HG03139 (cell line): ENCODE measurements around the gene ADGRD1.
"Not testable (repeated sequence)": the region's sequence is repeated elsewhere in the genome, so short reads cannot be mapped to it uniquely, and the experiment has no call there.

Experiments
- ATAC-seq: cut with Tn5 transposase; IDR thresholded peaks from one replicate; pipeline ENCODE4 v1.9.1; 2021; ENCODE audit not compliant: unreplicated experiment

Gene ADGRD1

DNA sequence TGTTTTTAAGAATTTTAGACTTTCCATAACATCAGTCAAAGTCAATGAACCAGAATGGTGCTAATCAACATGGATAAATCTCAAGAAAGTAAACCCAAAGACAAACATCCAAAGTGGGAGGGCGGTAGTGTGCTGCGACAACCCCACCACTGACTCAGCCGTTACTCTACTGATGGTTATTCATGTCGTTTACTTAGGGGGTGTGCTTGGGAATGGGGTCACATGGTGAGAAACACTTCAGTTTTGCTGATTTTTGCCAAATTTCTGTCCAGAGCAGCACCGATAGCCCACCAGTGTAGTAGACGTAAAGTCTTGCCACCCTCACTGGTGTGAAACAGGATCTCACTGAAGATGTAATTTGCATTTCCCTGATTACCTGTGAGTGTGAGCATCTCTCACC is 99.9 kb downstream of the ADGRD1 start:
- no peak for ATAC-seq

DNA sequence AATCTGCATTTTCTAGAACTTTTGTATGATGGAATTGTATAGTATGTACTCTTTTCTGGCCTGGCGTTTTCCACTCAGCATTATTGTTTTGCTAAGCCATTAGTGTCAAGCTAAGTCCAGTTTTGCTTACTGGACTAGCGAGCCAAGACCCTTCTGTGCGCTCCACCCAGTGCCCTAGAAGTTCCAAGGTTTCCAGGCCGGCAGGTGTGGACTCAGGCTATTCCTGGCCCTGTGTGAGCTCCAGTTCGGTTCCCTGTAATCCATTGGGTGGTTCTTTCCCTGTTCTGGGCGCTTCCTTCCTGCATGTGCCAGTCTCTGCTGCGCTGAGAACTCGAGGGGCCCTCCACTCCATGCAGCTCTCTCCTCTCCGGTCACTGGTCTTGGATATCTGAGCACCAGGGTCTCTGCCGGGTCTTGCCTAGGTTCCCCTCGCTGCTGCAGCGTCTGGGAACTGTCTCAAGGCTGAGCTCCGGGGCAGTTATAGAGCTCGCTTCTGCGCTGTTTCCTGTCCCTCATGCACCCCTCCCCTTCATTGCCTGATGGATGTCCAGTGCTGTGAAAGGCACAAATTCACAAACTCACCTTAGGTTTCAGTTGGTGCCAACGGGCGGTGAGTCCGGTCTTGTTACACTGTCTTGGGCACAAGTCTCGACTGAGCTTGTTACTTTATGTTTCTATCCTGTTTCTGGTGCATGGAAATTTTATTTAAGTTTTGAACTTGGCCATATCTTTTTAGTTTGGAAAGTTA is 100.8 kb downstream of the ADGRD1 start:
- ATAC-seq, result no peak

DNA sequence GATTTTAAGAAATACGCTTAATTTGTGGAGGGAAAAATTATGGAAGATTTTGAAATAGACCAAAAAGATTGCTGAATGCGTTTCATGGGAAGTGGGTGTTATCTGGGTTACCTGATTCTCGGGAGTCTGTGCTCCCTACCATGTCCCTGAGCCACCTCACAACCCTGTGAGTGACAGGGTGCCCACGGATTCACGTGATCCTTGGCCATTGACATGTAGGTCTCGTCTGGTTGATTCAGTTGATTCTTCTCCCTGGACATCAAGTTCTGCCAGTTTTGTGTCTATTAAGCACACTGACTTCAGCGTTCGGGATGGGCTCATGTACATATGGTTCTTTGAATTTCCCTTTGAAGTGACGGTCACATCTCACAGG is 101.4 kb downstream of the ADGRD1 start:
- ATAC-seq, result no peak

DNA sequence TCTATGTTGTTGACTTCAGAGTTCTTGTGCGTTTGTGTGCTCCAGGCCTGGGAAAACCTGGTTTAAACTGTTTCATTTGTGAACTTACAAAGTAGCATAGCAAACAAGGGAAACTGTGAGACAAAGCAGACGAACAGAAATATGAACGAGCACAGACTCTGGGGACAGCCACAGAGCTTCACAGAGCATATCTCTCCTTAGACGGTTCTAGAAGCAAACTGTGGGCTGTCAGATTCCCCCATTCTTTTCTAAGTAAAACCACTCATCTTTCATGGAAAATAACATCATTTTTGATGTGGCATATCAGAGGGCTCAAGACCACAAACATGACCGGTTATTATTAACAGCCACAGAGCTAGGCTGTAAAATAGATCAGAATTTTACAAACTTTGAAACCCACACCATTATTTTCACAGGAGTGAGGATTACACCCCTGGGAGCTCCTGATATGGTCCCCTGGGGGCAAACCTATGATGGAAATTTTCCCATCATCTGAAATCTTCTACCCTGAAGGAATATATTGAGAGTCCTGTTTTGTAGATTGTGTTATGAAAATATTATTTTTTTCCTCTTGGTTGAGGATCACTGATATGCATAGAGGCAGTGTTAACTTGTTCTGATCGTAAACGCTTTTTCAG is 102.0 kb downstream of the ADGRD1 start:
- no peak for ATAC-seq

DNA sequence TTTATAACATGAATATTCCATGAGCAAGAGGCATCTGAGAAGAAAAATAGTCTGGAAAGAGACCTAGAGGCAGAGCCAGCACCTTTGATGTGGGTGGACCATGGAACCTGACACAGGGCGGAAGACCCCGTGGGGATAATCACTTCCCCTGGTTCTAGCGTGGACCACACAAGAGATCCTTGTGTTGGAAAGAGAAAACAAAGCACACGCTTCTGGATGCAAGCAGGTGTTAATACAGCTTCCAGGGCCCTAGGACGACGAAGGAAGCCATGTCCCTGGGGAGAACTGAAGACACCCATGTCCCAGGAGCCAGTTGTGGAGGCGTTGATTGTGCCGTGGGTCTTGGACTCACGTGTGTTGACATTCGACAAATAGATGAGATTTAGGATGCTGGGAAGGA is 102.9 kb downstream of the ADGRD1 start:
- ATAC-seq, result no peak

DNA sequence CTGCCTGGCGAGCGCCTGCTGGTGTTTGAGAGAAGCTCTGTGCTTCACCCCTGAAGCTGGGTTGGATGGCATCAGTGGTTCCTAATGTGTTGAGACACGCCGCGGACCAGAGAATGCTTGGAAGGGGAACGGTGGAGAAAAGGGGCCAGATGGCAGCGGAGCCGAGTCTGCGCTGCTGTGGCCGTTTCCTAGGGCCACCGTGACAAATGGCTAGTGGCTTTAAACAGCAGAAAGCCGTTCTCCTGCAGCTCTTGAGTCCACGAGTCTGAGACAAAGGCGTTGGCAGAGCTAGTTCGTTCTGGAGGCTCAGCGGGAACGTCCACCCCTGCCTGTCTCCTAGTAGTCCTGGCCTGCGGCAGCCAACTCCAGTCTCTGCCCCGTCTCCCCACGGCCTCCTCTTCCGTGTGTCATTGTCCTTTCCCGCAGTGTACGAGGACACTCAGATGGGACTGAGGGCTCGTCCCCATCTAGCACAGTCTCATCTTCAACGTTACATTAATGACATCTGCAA is 103.6 kb downstream of the ADGRD1 start:
- no peak for ATAC-seq

DNA sequence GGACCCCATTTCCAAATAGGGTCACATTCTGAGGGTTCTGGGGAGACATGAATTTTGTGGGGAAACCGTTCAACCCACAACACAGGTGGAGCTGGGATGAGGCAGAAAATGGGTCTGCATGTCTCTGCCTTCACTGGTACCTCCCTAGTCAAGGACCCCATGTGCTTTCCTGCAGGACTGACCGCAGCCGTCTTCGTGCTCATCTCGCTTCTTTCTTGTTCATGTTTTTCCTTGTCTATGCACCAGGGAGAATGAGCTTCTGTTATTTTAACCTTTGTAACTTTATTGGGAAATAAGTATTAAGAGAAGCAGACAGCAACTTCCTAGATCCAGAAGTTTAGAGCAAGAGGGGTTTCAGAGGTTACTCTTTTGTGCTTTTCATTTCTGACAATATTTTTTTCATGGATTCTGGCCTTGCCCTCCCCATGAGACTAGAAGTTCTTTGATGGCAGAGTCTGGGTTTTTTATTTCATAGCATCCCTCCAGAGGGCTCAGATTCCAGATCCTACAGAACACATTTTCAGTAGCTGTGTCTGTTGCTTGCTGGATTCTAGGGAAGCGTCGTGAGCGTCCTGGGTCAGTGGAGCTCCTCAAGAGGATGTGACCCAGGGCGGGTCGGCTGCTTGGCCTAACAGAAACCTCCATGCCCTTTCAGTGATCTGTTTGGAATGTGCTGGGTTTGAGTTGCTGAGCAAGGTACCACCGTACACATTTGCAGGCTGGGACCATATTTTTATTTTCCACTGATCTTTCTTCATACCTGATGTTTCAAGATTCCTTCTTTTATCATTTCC is 104.2 kb downstream of the ADGRD1 start:
- no peak for ATAC-seq

DNA sequence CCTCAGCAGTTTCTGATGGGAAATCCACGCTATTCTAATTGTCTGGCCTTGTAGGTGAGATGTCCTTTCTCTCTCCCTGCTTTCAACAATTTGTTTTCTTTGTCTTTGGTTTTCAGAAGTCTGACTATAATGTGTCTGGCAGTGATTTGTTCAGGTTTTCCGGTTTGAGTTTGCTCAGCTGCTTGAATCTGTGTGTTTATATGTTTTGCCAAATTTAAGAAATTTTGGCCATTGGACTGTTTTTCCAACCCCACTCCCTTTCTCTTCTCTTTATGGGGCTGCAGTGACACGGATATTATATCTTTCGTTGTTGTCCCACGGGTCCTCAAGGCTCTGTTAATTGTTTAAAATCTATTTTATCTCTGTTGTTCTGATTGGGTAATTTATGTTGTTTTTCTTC is 105.0 kb downstream of the ADGRD1 start:
- no peak for ATAC-seq

DNA sequence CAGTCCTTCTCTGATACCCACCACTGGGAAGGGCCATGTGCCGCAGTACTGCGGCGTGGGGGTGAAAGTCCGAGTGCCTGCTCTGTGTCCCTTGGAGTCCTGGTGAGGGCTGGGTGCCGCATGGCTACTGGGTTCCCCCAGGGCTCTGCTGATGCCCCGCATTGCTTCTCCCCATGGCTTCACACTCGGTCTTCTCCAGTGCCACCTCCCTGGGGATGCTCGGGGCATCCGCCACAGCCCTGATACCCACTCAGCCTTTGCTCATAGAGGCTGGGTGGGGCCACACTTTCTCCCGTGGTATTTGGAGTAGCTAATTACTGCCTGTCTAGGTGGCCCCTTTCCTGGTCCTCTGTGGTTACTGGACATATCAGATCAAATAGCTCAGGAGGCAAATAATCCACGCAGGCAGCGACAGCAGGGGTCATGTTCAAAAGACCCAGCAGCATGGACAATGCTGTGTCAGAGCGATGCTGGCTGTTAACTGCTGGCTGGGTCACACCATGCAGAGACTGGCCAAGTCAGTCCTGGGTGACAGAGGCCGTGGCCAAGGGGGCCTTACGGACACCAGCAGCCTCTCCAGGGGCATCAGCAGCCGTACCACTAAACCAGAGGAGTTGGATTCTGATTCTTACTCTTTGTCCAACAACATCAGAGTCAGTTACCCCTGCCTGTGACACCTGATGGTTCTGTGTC is 106.5 kb downstream of the ADGRD1 start:
- no peak for ATAC-seq

DNA sequence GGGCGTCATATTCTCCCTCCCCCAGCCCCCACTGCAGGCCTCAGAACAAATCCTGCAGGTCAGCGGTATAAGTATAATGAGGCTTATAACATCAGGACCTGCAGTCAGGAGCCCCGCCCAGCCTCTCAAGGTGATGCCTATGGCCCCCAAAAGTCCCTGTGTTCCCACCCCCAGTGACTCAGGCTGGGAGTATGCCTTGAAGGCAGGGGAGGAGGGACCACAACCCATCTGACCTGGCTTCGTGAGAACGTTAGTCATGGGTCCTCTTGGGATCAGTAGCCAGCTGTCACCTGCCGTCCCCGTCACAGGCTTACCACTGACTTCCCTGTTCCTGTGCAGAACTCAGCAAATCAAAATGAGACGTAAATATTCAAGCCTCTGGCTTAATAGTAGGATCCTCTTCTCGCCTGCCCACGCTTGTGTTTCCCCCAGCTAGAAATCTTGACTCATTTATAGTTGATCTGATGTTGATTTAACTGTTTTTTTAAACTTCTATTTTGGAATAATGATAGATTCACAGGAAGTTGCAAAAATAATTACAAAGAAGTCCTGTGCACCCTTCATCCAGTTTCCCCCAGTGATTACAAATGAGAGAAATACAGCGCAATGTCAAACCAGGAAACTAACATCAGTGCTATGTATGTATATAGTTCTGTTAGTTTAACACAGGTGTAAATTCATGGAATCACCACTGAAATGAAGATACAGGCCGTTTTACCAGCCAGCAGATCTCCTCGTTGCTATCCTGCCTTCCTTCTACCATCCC is 107.5 kb downstream of the ADGRD1 start:
- no peak for ATAC-seq

DNA sequence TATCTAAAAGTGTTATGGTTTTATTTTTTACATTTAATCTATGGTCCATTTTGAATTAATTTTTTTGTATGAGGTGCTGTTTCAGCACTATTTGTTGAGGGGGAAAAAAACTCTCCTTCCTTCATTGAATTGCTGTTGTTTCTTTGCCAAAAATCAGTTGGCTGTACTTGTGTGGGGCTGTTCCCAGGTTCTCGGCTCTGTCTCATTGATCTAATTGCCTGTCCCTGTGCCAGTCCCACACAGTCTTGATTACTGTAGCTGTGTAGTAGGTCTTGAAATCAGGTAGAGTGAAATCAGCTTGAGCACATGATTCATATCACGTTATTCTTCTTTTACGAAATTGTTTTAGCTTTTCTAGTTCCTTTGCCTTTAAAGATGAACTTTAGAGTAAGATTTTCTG is 109.7 kb downstream of the ADGRD1 start:
- no peak for ATAC-seq

DNA sequence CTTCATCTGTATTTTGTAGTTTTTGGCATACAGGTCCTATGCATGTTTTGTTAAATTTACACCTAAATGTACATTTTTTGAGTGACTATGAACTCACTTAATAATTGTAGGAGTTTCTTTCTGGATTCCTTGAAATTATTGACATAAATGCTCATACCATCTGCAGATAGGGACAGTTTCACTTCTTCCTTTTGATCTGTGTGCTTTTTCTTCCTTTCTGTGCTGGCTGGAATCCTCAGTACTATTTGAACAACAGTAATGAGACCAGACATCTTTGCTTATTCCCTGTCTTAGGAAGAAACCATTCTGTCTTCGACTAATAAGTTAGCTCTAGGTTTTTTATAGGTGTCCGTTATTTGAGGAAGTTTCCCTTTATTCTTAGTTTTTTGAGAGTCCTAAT is 110.3 kb downstream of the ADGRD1 start:
- no peak for ATAC-seq

DNA sequence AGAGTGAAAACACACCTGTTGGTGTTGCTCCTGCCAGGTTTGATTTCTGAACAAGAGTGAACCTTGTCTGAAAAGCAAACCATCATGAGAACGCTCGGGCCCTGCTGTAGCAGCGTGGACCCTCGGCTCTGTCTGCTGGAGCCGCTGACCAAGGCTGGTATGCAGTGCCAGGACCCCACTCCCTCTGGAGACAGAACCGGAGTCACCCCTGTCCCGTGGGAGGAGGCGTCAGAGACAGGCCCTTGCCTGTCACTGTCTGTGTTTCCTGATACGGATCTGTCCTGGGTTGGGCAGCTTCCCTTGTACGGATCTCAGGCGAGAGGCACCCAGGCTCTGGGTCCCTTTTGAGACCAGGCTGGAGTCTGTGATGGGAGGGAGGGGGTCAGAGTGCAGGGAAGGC is 111.6 kb downstream of the ADGRD1 start:
- no peak for ATAC-seq

DNA sequence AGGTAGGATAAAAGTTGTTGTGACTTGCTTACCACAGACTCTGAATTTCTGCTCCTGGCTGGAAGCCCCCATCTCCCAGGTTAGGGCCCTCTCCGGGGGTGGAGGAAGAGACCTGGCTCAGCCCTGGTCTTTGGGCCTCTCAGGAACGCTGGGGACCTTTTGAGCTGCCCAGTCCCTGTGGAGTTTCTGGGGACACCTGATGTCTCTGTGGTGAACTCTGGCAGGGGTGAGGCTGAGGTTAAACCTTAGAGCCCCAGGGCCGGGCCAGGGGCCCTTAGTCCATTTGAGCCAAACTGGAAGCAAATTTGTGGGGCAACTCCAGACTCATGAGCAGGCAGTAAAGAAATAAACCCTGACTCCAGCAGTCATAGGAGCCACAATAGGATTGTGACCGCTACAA is 112.1 kb downstream of the ADGRD1 start:
- ATAC-seq, result no peak

DNA sequence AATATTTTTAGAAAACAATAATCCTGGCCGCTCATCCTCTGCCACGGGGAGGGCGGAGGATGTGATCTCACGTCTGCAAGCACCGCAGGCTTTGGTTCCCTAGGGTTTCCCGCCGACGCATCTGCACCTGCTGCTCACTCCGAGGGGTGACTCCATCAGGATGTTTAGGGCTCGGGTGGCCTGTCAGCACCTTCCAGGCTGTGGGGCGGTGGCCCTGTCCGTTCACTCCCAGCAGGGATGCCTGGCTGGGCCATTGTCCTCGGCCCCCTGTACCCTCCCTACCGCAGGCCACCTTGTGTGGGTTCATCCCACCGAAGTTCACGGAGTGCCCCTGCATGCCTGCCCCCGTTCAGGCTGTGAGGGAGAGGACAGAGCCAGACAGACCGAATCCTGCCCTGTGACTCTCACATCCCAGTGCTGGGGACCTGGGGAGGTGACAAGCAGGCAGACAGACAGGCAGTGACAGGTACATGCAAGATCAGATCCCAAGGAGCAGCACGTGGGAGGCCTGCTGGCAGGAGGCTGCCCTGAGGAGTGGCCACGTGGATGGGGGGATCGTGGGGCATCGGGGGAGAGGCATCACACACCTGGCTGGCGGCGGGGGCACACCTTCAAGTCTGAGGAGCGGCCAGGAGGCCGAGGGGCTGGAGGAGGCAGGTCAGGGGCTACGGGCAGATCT is 112.6 kb downstream of the ADGRD1 start:
- ATAC-seq, result no peak

DNA sequence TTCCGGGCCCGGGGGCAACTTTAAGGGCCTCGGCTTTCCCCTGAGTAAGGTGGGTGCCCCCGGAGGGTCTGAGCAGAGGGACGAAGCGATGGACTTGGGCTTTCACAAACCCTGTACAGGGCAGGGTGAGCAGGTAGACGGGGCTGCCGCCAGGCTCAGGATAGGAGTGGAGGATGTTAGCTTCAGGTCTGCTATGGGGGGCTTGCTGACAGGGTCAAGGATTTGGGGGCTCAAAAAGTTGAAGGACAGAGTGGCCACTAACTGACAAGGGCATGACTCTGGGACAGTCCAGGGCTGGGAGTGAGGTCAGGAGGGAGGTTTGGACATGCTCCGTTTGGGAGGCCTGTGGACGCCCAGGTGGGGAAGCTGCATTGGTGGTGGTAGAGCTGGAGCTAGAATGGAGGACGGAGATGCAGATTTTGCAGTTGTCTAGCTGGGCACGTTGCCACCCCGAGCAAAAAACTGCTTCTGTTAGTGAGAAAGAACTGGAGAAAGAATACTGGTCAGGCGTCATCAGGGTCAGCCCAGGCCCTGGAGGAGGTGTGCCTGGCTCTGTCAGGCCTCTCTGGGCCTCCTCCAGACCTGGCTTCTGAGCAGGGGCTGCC is 113.3 kb downstream of the ADGRD1 start:
- no peak for ATAC-seq

DNA sequence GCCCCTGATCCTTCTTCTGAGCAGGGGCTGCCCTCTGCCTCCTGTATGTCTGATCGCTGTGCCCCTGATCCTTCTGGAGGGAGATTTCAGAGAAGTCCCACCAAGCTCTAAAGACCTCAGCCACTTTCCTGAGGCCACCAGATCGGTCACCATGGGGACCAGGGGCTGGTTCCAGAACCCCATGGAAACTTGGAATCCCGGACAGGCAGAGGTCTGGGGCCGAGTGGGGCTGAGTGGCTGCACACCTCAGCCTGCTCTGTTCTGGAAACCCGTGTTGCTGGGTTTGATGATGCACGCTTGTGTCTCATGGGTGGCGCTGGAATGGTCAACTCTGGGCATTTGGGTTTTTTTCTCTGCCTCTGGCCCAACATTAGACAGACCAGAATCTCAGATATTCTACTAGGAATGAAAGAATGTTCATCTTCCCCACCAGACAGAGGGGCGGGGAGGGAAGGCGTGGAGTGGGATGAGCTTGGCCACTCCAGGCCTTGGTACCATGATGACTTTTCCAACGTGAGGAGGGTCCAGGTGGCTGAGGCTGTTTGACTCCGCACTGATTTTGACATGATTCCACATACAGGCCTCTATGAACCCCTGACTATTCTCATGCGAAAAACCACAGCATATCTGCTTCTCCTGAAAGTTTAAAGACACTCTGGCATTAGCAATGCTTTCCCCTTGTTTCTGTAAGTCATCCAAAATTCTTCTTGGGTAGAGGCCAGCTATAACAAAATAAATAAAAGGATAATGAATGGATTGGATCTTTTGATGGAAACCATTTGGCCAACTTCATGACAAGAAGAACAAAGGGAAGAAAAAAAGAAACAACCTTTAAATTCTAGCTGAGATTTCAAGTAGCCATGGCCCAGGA is 114.5 kb downstream of the ADGRD1 start:
- no peak for ATAC-seq

DNA sequence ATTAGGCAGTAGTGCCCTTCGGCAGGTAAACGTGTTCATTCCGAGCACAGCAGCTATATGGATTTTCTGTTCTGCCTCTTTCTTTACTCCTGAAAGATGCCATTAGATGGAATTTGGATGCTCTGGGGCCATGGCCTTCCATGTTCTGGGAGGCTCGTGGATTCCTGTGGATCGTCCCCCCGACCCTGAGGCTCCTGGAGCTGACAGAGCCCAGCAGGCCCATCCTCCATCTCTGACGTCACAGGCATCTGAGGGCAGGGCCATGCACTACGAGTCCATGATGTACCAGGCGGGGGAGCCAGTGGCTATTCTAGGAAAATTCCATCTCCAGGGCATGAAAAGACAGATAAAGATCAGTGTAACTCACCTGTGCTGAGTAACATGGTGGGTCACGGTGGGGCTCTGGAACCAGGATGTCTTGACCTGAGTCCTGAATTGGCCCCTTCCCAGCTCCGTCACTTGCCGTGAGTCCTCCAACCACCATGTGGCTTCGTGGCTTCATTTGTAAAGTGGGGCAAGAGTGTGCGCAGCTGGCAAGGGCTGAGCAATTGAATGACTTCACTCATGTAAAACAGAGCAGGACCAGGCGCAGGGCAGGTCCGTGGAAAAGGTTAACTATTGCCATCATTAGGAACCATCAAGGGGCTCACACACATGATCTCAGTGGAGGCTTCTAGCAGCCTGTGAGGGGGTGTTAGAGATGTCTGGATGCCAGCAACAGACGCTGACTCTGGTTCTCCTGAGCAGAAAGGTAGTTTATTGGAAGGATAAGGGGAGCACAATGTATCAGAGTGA is 115.4 kb downstream of the ADGRD1 start:
- not testable (repeated sequence) for ATAC-seq
